SK-N-MC (cell line): ENCODE results near the gene RUVBL1.

Experiments used
- DNase-seq: peaks from one replicate; pipeline ENCODE4 v3.0.0-alpha.2; 2011; ENCODE audit warnings: low read depth, low spot score
- H3K27ac ChIP-seq: fragments of 200-600 bp; sonication (generic); 2 replicates; pipeline ENCODE4 v1.5.1; 2016; ENCODE audit warnings: mixed run types
- H3K36me3 ChIP-seq: fragments of 200-600 bp; sonication (generic); 2 replicates; pipeline ENCODE4 v1.6.1; 2017; ENCODE audit warnings: antibody characterized with exemption, low read length, mixed read lengths; ENCODE audit not compliant: insufficient read depth
- H3K4me3 ChIP-seq: fragments of 200-600 bp; sonication (generic); 2 replicates; pipeline ENCODE4 v1.5.1; 2016
- H3K9ac ChIP-seq: fragments of 200-600 bp; sonication (generic); 2 replicates; pipeline ENCODE4 v1.8.0; 2017; ENCODE audit warnings: mixed run types, mixed read lengths; ENCODE audit not compliant: insufficient read length
- H3K9me3 ChIP-seq: fragments of 200-600 bp; sonication (generic); 2 replicates; pipeline ENCODE4 v1.6.1; 2017; ENCODE audit warnings: low read depth, mild to moderate bottlenecking, antibody characterized with exemption, low read length, moderate library complexity, mixed read lengths
- EZH2 ChIP-seq: fragments of 200-600 bp; sonication (generic); IDR thresholded peaks from one replicate; pipeline ENCODE4 v1.6.1; 2017; ENCODE audit warnings: antibody characterized with exemption
- FOXP2 ChIP-seq: optimal IDR thresholded peaks from 2 replicates; pipeline ENCODE3; 2011; ENCODE audit warnings: mild to moderate bottlenecking, moderate library complexity; ENCODE audit not compliant: insufficient read depth; ENCODE audit errors: extremely low read length, control extremely low read depth
- POLR2AphosphoS5 ChIP-seq: IDR thresholded peaks from 2 replicates; pipeline ENCODE4 v1.6.1; 2012; ENCODE audit warnings: mild to moderate bottlenecking, low read depth, low read length, borderline replicate concordance

Gene RUVBL1

DNA sequence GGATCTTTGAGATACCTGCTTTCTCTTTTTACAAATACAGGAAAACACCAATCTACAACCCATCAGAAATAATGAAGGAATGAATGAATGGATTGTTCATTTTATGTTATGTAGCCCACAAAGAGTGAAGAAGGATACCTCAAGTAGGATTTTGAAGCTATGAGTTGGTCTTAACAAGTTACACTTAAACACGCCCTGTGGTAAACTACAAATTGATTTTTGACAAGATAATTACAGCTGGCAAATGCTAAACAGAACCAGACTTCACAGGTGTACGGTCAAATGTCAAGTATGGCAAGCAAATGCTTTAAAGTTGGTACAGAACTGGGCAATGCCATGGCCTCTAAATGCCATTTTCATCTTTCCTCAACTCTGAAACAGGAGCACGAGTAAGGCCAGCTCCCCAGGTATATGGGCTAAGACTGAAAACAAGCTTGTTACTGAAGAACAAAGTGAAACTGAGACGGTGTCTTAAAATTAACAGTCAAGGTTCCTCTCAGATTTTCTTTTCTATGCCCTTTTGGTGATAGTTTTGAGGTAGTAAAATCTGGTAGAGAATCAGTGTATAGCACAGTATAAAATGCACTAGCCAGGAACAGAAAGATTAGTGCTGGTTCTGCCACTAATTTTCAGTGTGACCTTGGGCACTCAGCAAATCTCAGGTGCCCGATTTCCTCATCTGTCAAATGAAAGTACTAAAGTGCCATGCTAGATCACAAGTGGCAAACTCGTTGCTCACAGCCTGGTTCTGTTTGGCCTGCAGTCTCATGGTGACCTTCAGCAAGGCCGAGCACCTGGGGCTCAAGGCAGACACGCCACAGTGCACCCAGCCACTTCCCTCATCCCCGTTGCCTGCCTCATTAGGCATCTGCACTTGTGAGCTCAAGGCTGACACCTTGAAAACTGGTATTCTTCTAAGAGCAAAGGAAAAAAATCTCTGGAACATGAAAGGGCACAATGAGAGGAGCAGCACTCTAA is 9.5 kb downstream of the RUVBL1 start:
- H3K27ac ChIP-seq, result no peak overlapping the region
- no peaks in the 10 kb centered on the region for H3K9me3 ChIP-seq
- TF ChIP-seq FOXP2 (no peak), POLR2AphosphoS5 (no peak), EZH2 (no peak)
- H3K36me3 ChIP-seq, result peaks cover 96% of the 10 kb centered on the region
- DNase-seq, result no peak
- H3K4me3 ChIP-seq, result no peak overlapping the region
- H3K9ac ChIP-seq, result no peak overlapping the region

DNA sequence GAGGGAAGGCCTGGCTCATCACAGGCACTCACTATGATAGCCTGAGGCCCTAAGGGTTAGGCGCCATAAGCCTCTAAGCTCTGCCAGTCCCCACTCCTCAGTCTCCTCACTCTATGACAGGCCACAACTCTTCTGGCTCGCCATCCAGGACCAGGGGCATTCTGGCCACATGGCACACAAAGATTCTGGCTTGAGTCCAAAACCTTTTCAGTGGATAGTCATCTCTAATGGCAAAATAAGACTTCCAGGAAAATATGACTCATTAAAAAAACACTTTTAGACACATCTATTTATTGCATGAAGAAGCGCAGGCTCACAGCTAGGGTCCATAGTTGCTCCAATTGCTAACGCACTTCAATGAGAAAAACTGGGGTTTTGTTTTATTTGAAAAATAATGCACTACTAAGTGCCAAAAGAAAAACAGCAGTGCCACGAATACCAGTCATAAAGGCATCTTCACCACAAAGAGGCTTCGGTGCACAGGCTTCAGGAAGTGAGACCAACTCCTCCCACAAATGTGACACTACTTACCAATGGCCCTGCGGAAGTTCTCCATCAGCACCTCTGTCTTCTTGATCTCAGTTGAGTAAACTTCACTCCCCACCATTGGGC is 11.1 kb downstream of the RUVBL1 start:
- DNase-seq, result no peak
- H3K9ac ChIP-seq, result no peak overlapping the region
- TF ChIP-seq EZH2, result no peak
- no peaks in the 10 kb centered on the region for H3K9me3 ChIP-seq
- H3K4me3 ChIP-seq, result no peak overlapping the region
- peaks cover 96% of the 10 kb centered on the region for H3K36me3 ChIP-seq
- peak overlapping the region; percentile 22; the same call in 1 of the 2 replicates for H3K27ac ChIP-seq

DNA sequence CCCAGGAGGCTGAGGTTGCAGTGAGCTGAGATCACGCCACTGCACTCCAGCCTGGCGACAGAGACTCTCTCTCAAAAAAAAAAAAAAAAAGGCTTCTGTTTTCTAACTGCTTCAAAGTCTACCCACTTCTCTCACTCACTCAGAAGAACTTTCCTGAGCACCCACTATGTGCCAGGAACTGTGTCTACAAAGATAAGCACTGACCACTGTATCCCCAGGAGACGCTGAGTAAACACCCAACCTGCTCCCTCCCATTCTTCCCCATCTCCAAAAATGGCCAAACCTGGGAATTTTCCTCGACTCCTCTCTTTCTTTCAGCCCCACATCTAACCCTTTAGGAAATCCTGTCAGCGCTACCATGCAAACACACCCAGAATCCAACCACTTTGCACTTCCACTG is 12.5 kb downstream of the RUVBL1 start:
- Histone ChIP-seq H3K9me3 (no peaks in the 10 kb centered on the region), H3K9ac (no peak overlapping the region), H3K36me3 (peaks cover 96% of the 10 kb centered on the region), H3K4me3 (no peak overlapping the region), H3K27ac (no peak overlapping the region)
- DNase-seq, result no peak
- no peak for TF ChIP-seq FOXP2
- no peak for TF ChIP-seq EZH2
- TF ChIP-seq POLR2AphosphoS5, result no peak

DNA sequence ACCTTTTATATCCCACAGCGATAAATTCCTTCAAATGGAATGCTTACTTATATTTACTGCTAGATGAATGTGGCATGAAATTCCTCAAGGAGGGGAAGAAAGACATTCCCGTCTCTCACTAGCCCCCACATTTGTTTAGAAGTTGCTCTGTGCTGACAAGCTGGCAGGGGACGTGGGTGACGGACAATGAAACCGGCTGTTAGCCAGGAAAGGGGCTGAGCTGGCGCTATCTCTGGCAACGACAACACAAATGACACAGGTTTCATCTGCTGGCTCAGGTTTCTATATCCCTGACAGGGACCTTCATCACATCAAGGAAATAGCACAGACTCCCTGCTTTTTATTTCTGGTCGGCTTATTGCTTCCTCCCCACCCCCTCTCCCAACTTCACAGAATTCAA is 15.8 kb downstream of the RUVBL1 start:
- H3K36me3 ChIP-seq, result peaks cover 95% of the 10 kb centered on the region
- H3K27ac ChIP-seq, result no peak overlapping the region
- DNase-seq, result no peak

DNA sequence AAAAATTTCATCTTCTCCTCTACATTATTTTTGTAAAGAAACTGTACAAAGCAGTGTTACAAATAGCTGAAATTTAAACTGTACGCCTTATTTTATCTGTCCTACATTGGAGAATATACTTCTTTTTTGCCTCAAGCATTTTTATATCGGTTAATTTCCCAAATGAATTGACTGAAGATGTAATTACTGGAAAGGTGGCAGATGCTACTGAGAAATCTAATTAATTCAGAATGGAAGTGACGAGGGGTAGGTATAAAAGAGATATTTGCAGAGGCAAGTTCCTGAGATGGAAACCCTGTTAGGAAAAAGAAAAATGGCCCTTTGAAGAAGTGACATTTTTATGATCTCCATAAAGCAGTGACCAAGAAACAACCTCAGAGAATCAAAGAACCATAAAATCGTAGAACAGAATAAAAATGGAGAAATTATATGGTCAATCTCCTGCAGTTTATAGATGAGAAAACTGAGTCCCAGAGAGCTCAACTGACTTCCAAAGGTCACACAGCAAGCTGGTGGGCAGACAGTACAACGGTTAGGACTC is 20.4 kb downstream of the RUVBL1 start:
- DNase-seq, result no peak
- no peak for TF ChIP-seq FOXP2
- no peak for TF ChIP-seq EZH2
- no peak for TF ChIP-seq POLR2AphosphoS5
- peaks cover 99% of the 10 kb centered on the region for H3K36me3 ChIP-seq
- no peaks in the 10 kb centered on the region for H3K9me3 ChIP-seq
- H3K4me3 ChIP-seq, result no peak overlapping the region
- no peak overlapping the region for H3K9ac ChIP-seq
- no peak overlapping the region for H3K27ac ChIP-seq

More for the DNA sequence above, 15.8 kb downstream of the RUVBL1 start:
- TF ChIP-seq POLR2AphosphoS5, result no peak
- no peak overlapping the region for H3K9ac ChIP-seq
- H3K4me3 ChIP-seq, result no peak overlapping the region
- H3K9me3 ChIP-seq, result no peaks in the 10 kb centered on the region

DNA sequence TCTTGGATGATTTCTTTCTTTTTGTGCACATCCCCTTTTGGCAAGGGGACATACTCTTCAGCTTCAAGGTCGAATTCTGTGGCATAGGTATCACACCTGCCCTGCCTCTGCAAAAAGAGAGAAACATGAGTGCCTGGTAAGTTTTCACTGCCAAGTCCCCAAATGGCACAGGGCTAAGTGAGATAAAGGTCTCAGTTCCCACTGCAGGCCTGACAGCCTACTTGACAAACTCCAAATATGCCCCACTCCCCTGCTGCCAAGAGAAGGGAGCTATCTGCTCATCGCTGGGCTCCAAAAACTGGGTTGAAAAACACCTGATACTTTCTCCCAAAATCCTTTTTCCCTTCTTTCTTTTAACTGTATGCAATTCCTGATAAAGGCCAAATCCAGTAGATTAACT is 23.0 kb downstream of the RUVBL1 start:
- no peak for DNase-seq
- no peak for TF ChIP-seq FOXP2
- no peak for TF ChIP-seq EZH2
- Histone ChIP-seq H3K9ac (no peak overlapping the region), H3K9me3 (no peaks in the 10 kb centered on the region), H3K36me3 (peaks cover 96% of the 10 kb centered on the region), H3K4me3 (no peak overlapping the region), H3K27ac (no peak overlapping the region)

DNA sequence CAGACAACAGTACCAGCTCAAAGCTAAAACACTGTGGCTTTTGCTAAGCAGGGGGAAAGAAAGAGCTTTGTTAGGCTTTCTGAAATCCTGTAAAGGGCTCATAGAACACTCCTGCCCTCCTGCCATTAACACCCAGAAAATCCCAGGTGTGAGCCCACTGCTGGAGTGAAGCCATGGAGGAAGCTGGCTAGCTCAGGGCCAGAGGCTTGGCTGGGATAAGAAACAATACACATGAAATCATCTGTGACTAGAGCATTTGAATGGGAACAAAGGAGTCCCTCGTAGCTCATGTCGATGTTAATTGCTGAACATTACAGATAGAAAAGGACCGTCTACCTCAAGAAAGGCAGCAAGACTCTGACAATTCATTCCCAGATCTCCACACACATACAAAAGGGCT is 23.5 kb downstream of the RUVBL1 start:
- Histone ChIP-seq H3K4me3 (no peak overlapping the region), H3K9me3 (no peaks in the 10 kb centered on the region), H3K36me3 (peaks cover 96% of the 10 kb centered on the region), H3K27ac (no peak overlapping the region), H3K9ac (no peak overlapping the region)
- TF ChIP-seq POLR2AphosphoS5 (no peak), FOXP2 (no peak), EZH2 (no peak)
- DNase-seq, result no peak

DNA sequence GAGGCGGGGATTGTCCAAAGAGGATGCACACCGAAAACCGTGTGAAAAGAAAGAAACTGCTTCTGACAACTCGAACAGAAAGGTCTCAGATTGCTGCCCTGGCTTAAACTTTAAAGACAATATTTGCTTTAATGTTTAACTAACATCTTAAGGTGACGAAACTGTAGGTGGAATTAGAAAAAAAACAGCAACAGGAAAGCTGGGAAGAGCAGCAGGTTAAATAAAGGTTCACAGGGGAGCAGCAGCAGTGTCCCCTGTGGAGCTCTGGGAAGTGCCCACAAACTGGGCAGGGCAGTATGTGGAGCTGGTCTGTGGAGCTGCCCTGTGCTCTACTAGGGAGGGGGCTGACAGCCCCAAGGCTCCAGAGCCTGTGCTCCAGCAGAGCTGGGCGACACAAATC is 25.4 kb downstream of the RUVBL1 start:
- H3K9ac ChIP-seq, result no peak overlapping the region
- H3K36me3 ChIP-seq, result peaks cover 98% of the 10 kb centered on the region
- DNase-seq, result no peak
- H3K4me3 ChIP-seq, result no peak overlapping the region
- H3K9me3 ChIP-seq, result no peaks in the 10 kb centered on the region
- no peak for TF ChIP-seq FOXP2
- H3K27ac ChIP-seq, result no peak overlapping the region

DNA sequence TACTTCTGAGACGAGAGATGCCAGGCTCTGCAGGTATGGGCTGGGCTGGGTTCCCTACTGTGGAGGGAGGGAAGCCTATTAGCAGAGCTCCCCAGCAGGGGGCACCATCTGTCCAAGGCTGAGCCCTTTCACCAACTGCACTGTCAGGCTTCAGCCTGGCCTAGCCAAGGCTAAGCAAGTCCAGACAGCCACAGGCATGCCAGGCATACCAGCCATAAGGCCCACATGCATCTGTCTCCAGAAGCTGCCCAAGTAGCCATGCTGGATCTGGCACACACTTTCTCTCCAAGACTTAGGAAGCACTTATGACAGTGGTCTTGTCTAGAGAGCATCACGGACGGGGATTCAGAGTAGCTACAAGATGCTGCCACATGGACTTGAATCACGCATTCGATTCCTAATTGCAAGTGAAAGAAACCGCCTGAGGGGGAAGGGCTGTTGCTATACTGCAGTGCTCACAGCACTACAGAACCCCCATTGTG is 28.3 kb downstream of the RUVBL1 start:
- no peak for DNase-seq
- H3K27ac ChIP-seq, result no peak overlapping the region
- H3K9me3 ChIP-seq, result no peaks in the 10 kb centered on the region
- no peak overlapping the region for H3K4me3 ChIP-seq
- no peak overlapping the region for H3K9ac ChIP-seq
- peaks cover 89% of the 10 kb centered on the region for H3K36me3 ChIP-seq
- TF ChIP-seq POLR2AphosphoS5 (no peak), FOXP2 (no peak), EZH2 (no peak)
